Stimulated activated CD8-positive, alpha-beta memory T cell treated with anti-CD3 and anti-CD28 coated beads, Interleukin-15, amount 100 ng/mL, for 24 hours (primary cell): Measurements from ENCODE around the gene SPATA31E1.
"Not testable (repeated sequence)": the region's sequence is repeated elsewhere in the genome, so short reads cannot be mapped to it uniquely, and the experiment has no call there.

Experiments
- DNase-seq: peaks from one replicate; pipeline ENCODE4 v3.0.0-alpha.2; 2020; ENCODE audit warnings: low read depth

The SPATA31E1 gene

GRCh38 chr9:87934444-87934843 is 51.8 kb downstream of the SPATA31E1 start:
- not testable (repeated sequence) for DNase-seq

DNA sequence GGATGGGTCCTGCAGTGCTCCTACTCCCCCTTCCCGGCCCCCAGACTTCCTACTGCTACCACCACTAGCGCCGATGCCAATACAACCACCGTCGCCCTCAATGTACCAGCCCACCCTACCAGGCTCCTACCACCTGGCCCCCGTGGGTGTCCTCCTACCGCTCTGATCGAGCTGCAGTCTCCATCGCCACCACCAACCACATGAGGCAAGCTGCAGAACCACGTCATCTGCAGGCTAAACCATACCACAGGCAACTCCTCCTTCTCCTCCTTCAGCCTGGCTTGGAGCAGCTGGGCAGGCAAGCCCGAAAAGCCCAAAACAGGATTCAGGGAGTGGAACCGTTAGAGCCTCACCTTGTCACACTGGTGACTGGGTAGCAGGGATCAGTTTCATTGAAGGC is 54.7 kb downstream of the SPATA31E1 start:
- not testable (repeated sequence) for DNase-seq

- DNase-seq, result not testable (repeated sequence)
Measured at GRCh38 chr9:87937918-87938317, 55.2 kb downstream of the SPATA31E1 start.

- not testable (repeated sequence) for DNase-seq
Measured at GRCh38 chr9:87938336-87938735, 55.7 kb downstream of the SPATA31E1 start.
